ENCODE measurements around the gene NLRP6.

GRCh38 chr11:325796-326591 lies 47.8 kb downstream of the NLRP6 start:
- no peak for TF ChIP-seq POLR2A (IDR thresholded peaks at IDR 0.05)
- TF ChIP-seq CTCF (IDR thresholded peaks at IDR 0.05), result no peak

All from gastroesophageal sphincter (tissue), 3 donors.